KBM-7 (cell line): ENCODE measurements around the gene C1orf21.

Experiments
- DNase-seq: peaks from one replicate; pipeline ENCODE4 v3.0.0-alpha.2; 2015
- in situ Hi-C: fragments of 300-500 bp; cut with MboI; formaldehyde crosslinking; loops from 2 replicates; pipeline ENCODE4 v1.14.3; 2020; ENCODE audit warnings: low sequenced_read_pairs, low pct_unique_long_range_greater_than_20kb, mixed read lengths

Gene C1orf21

DNA sequence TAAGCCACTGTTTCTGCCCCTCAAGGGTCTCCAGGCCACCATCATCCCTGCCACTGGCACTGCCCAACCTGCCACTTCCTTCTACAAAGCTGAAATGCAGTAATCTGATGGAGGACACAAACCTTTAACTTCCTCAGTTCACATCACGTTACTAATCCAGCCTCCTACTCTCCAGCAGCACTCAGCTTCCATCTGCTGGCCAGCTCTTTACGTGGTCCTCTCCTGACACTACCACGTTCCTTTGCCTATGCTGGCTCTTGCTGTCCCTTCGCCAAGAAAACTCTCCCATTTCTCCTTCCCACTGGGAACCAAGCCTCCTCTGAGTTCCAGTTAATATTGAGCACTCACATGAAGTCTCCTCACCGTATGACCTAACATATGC, 243.8 kb downstream of the C1orf21 start:
- in situ Hi-C loops: no loop called here

DNA sequence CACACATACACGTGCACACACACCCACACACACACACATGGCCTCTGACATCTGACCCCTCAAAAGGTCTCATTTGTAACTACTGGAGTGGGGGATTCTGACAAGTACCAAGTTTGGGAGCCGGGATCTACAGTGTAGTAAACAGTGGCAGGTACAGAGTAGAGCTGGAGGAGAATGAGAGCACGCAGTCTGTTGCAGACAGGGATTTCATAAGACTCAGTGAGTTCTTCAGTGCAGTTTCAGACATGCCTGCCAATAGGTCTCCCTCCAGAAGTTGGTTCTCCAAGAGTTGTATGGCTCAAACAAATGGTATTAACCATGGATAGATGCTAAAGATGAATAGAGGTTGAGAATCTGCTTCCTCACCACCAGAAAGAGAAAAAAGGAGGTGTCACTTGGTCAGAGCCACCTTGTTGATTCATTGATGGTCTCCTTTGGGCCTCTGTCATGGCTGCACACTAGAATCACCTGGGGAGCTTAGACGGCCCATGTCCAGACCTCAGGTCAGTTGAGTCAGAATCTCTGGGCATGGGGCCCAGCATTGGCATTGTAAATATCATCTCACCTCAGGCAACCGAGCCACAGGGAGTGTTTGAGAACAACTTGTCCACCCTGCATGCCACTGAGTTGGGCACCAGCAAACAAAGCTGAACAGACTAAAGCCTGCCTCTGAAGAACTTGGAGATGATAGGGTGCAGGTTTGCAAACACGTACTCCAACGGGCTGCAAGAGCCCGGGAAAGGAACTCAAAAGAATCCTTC, 245.8 kb downstream of the C1orf21 start:
- in situ Hi-C loops: no loop called here
- DNase-seq: no peak

More for the DNA sequence above, 243.8 kb downstream of the C1orf21 start:
- no peak for DNase-seq

DNA sequence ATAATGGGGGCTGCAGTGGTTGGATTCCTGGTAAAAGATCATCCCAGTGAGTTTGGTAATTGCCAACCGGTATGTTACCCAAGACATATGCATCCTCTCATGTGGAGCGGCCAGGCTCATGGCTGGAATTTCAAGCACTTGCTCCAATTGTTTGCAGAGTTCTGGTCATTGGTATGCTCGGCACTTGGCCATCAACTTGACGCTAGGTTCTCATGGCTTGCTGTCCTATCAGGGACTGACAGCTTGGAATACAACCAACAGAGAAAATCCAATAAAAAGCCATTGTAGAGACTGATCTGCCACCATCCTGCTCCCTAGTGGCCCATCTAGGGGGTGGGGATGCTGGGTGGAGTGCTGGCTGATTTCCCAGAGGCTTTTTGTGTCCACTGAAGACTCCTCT, 247.0 kb downstream of the C1orf21 start:
- no peak for DNase-seq
- in situ Hi-C loops: no loop called here

DNA sequence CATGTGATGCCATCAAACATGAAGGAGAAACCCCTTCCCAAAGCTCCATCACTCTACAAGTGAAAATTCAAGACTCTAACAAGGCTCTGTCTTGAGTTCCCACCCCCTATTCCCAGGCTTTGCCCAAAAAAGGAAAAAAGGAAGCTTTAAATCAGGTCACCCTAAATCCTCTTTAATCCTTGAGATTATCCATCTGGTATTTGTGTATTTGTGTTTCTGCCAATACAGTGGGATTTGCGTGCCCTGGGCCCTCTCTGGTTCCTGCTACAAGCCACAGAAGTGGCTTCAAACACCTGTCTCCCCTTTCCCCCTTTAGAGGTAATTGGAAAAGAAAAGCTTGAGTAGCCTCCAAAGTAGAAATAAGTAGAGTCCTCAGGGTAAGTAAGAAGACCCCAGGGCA, 247.5 kb downstream of the C1orf21 start:
- in situ Hi-C loops: no loop called here
- no peak for DNase-seq

GRCh38 chr1:184635347-184635979, 248.6 kb downstream of the C1orf21 start:
- DNase-seq: no peak
- in situ Hi-C loops: no loop called here

- in situ Hi-C loops: no loop called here
- DNase-seq: no peak
Observed at GRCh38 chr1:184635980-184636431, 249.2 kb downstream of the C1orf21 start.

- DNase-seq: no peak
- in situ Hi-C loops: no loop called here
Observed at GRCh38 chr1:184637664-184638240, 250.9 kb downstream of the C1orf21 start.

- no peak for DNase-seq
- in situ Hi-C loops: no loop called here
Observed at GRCh38 chr1:184639205-184639604, 252.4 kb downstream of the C1orf21 start.

DNA sequence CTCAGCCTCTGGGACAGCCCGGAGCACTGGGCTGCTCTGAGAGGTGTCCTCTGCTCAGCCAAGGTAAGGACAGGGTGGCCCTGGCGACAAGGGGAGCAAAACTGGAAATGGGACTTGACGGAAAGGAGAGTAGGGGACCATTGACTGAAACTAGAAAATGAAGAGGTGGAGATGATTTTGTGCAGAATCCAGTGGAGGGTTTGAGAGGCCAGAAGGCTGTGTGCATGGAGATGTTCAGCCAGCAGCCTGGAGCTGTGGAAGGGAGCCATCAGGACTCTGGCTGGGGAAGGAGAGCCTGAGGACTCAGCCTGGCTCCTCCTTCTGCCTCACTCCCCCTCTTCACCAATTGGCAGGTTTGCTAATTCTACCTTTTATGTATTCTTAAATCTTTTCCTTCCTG, 253.7 kb downstream of the C1orf21 start:
- in situ Hi-C loops: no loop called here
- DNase-seq: no peak

- in situ Hi-C loops: no loop called here
- no peak for DNase-seq
Observed at GRCh38 chr1:184641894-184642293, 255.1 kb downstream of the C1orf21 start.

- DNase-seq: no peak
- in situ Hi-C loops: no loop called here
Observed at GRCh38 chr1:184643661-184644060, 256.8 kb downstream of the C1orf21 start.

DNA sequence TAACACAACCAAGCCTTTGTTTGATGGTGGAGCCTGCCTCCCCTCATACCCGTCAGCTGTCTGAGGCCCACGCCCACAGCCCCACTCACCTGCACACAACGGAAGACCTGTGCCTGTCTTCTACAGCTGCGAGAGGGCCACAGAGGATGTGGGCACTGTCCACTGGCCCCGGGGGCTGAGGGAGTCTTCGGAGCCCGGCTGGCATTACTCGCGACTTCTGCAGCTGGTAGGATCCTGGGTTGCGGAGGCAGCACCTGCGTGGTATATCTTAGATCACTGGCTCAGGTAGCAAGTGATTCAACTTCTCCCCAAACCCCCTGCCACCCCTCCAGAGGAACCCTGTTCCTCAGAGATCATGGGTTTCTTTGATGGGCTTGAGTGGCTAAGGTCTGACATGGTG, 257.9 kb downstream of the C1orf21 start:
- no peak for DNase-seq
- in situ Hi-C loops: no loop called here

GRCh38 chr1:184646178-184646701, 259.4 kb downstream of the C1orf21 start:
- DNase-seq: no peak
- in situ Hi-C loops: no loop called here

- DNase-seq: no peak
- in situ Hi-C loops: no loop called here
Observed at GRCh38 chr1:184646824-184647223, 260.0 kb downstream of the C1orf21 start.

- in situ Hi-C loops: no loop called here
- no peak for DNase-seq
Observed at GRCh38 chr1:184647471-184647870, 260.6 kb downstream of the C1orf21 start.

- in situ Hi-C loops: no loop called here
- DNase-seq: no peak
Observed at GRCh38 chr1:184648160-184648855, 261.5 kb downstream of the C1orf21 start.

DNA sequence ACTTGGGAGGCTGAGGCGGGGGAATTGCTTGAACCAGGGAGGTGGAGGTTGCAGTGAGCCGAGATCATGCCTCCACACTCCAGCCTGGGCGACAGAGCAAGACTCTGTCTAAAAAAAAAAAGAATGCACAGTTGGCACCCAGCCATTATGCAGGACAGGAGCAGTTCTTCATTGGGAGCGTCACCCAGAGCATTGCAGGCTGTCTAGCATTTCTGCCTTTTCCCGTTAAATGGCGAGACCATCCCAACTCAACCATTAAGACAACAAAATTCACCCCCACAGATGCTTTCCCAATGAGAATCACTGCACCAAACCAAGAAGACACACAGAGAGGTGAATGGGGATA, 262.0 kb downstream of the C1orf21 start:
- in situ Hi-C loops: no loop called here
- DNase-seq: no peak

GRCh38 chr1:184649451-184649888, 262.6 kb downstream of the C1orf21 start:
- in situ Hi-C loops: no loop called here
- no peak for DNase-seq

- no peak for DNase-seq
- in situ Hi-C loops: loop anchor here (25.0 kb wide), 1 partner anchor 563 kb away; no protein-coding TSS in a partner anchor
Observed at GRCh38 chr1:184650177-184650866, 263.5 kb downstream of the C1orf21 start.
